GM12892 (cell line): Measurements from ENCODE around the gene TRIM17.

Experiments used
- DNase-seq: peaks from one replicate; pipeline ENCODE4 v3.0.0; 2011; ENCODE audit not compliant: insufficient read length
- FAIRE-seq: peaks from 2 replicates; lab custom pipeline; 2011; peaks lifted over from hg19 to GRCh38; lab: Jason Lieb, UNC
- POLR2A ChIP-seq: IDR thresholded peaks from 2 replicates; pipeline ENCODE4 v1.6.1; 2011; ENCODE audit warnings: low read depth, low read length, control low read depth
- POLR2AphosphoS5 ChIP-seq: IDR thresholded peaks from 2 replicates; pipeline ENCODE4 v1.6.1; 2011; ENCODE audit warnings: low read depth, low read length, control low read depth
- TAF1 ChIP-seq: IDR thresholded peaks from 2 replicates; pipeline ENCODE4 v1.6.1; 2011; ENCODE audit warnings: low read depth, mild to moderate bottlenecking, control low read depth, low read length, borderline replicate concordance

Gene TRIM17

DNA sequence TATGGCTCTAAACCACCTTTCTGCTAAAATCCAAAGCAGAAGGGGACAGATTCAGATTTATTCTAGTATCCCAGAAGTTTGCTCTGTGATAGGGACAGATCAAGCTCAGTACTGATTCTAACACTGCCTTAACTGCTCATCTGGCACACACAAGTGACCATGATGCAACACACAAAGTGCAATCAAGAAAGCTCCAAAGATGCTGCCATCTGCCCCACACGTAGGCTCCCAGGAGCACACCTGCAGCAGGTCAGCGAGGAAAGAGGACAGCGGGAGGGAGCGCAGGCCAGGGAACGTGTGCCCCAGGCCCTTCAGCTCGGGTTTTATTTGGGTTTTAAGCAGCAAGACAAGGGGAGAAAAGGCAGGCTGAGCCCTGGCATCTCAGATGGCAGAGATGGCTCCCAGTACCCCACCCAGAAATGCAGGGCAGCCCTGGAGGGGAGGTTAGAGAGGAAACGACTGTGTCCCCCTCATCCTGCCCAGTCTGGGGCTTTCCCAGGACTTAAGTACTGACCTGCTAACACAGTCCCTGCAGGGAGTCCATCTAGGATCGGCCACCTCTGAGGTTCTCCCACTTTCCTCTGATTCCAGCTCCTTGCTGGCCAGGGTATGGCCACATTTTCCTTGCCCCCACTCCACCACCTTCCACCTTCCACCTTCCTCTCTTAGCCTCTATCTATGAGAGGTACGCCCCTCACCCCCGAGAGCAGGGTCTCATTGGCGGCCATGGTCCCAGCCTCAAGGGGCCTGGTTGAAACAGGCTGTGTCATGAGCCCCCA is 11.3 kb downstream of the TRIM17 start:
- no peak for DNase-seq
- no peak for FAIRE-seq
- TF ChIP-seq TAF1 (no peak), POLR2A (no peak), POLR2AphosphoS5 (no peak)

DNA sequence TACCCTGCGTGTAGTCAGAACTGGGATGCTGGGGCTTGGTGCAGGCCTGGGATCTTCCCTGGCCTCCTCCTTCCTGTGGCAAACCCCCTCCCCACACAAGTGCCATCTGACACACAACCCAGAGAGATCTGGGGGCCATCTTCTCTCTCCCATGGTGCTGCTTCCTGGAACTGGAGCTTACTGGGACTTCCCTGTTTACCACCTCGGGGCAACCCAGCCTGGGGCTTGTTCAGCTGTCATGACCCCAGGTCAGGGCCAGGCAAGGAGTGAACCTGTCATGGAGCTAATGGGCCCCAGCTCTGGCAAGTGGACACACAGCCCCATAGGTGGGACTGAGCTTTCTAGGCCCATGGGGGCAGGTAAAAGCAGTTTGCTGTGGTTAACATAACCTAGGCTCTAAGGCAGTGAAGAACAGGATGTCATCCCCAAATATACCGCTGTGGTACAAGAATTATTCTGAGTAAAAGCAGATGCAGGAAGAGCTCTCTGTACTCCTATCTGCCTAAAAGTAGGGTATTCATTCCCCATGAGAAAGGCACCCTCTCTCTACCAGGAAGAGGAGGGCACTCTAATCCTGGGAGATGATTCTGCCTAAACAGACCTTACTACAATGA is 12.4 kb downstream of the TRIM17 start:
- DNase-seq = no peak
- no peak for FAIRE-seq

DNA sequence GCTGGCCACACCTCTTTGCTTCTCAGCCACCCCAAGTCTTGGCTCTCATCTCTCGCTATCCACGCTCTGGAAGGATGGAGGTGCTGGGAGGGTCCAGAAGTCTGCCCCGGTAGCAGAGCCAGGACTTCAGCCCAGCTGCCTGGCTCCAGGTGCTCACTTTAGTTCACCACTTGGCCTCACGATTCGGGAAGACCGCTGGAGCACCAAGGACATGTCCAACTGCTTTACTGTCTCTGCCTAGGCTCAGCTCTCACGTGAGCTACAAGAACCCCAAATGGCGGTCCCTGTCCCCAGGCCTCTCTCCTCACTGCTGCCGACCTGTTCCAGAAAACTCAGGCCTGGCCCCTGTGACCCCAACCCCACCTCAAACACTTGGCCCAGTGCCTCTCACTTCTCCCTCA is 13.4 kb downstream of the TRIM17 start:
- TF ChIP-seq POLR2A (no peak), TAF1 (no peak), POLR2AphosphoS5 (no peak)
- DNase-seq (no peak), FAIRE-seq (no peak)

More for the DNA sequence above, 12.4 kb downstream of the TRIM17 start:
- no peak for TF ChIP-seq POLR2A
- TF ChIP-seq POLR2AphosphoS5 = no peak
- no peak for TF ChIP-seq TAF1

DNA sequence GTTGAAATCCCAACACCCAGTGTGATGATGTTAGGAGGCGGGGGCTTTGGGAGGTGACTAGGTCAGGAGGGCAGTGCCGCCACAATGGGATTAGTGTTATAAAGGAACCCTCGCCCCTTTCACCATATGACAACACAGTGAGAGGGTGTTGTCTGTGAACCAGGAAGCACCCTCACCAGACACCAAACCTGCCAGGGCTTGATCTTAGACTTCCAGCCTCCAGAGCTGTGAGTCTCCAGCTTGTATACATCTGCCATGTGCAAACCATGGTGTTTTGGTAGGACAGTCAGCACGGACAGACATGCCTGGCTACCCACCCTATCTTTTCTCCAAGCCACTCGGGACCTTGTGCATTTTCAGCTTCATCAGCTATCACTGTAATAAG is 14.0 kb downstream of the TRIM17 start:
- DNase-seq = no peak
- no peak for FAIRE-seq
- TF ChIP-seq POLR2A (no peak), POLR2AphosphoS5 (no peak), TAF1 (no peak)

DNA sequence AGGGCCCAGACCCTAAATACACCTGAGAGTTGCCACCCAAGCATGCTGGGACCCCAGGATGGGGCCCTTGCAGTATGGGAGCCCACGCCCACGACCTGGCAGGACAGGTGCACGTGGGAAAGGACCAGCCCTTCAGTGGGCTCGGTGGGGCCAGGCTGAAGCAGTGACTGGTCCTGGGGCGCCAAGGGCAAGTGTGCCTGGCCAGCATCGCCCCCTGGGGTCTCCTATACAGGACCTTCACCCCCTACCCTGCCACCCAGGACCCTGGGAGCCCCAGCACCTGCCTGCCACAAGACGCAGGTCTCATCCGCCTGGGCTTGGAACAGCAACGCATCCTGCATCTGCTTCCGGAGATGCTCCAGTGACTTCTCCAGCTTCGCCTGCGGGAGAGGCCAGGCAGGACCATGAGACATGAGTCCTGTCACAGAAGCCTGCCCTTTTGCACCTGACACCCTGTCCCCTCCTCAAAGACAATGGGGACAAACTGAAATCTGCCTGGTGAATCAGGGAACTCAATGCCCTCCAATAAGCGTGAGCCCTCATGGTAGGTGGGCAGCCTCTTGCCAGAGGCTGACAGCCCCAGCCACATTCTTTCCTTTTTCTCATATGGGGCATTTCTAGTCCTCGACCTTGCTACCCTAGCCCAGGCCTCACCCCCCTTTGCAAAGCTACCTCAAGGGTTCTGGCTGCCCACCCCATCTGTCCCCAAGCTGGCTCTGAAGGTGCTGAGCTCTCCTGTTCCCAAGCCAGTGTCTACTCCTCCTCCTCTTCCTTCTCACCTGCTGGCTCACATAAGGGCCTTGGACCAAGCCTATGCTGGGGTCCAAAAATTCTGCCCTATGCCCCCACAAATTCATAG is 14.7 kb downstream of the TRIM17 start:
- DNase-seq = no peak
- no peak for TF ChIP-seq TAF1
- no peak; the same call in 1 of the 2 replicates for TF ChIP-seq POLR2A
- no peak for TF ChIP-seq POLR2AphosphoS5
- no peak for FAIRE-seq

DNA sequence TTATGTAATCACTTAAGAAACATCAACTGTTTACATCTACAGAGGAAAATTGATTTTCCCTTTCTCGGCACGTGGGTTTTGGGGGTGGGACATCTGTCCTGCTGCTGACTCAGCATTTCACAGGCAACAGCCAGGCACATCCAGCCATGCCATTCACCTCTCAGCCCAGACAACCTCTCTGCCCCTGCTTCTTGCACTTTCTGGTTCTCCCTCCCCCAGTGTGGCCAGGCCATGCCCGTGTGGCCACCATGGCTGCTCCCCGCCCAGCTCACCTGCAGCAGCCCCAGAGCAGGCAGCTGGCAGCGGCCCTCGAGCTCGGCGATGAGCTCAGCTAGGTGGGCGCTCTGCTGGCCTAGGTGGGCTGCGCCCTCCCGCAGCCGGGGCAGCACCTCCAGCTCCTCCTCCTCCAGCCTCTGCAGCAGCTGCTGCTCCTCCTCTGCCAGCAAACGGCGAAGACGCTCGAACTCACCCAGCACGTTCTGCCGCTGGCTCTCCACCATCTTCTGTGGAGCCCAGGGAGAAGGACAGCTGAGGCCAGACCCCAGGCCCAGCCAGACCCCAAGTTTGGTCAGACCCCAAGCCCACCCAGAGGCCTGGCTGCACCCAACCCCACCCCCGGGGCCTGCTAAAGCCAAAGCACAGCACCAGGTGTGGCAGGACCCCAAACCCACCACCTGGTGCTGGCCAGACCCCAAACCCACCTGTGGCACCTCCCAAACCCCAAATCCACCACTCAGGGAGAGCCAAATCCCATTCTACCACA is 15.8 kb downstream of the TRIM17 start:
- FAIRE-seq (no peak), DNase-seq (no peak)
- TF ChIP-seq TAF1 (no peak), POLR2AphosphoS5 (no peak), POLR2A (no peak)

DNA sequence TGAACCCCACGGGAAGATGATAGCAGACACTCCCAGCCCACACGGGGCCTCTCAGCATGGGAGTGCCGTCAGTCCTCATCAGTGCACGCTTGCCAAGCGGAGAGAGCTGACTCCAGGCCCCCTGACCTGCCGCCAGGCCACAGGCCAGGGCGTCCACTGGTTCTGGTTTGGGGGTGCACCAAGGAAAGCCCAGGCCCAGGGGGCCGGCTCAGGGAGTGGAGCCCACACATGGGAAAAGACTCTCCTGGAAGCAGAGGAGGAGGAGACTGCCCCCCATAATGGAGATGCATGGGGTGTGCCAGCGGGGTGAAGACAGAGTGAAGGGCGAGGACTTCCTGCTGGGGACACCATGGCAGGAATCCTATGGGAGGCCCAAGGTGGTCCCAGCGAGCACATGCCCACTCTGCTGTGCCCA is 16.4 kb downstream of the TRIM17 start:
- no peak for DNase-seq
- TF ChIP-seq TAF1 (no peak), POLR2A (no peak), POLR2AphosphoS5 (no peak)
- FAIRE-seq = no peak

DNA sequence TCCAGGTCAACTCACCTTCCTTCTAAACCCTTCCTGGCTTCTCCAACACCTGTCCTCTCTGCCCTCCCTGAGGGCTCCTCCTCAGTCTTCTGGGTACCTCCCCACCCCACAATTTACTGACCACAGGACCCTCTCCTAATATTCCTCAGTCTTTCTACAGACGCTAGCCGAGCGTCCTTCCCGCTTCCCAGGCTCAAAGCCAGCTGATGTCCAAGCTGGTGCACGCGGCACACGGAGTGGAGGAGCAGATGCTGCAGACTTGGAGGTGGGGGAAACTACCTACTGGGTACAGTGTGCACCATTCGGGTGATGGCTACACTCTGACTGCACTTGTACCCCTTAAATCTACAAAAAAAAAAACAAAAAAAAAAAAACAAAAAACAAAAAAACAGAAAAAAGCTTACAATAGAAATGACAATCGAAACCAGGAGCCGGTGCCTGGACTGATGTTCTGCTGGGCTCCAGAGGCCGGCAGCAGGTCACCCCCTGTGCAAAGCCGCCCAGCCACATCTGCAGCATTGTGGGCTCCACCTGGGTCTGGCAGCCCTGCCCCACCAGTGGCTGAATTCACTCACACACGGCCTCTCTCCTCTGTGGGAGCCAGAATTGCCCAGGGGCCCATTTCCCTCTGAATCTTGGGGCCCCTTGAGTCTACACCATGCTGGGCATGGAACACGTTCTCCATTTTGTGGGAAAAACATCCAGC is 17.0 kb downstream of the TRIM17 start:
- FAIRE-seq = no peak
- TF ChIP-seq POLR2AphosphoS5 (no peak), TAF1 (no peak), POLR2A (no peak)
- no peak for DNase-seq

DNA sequence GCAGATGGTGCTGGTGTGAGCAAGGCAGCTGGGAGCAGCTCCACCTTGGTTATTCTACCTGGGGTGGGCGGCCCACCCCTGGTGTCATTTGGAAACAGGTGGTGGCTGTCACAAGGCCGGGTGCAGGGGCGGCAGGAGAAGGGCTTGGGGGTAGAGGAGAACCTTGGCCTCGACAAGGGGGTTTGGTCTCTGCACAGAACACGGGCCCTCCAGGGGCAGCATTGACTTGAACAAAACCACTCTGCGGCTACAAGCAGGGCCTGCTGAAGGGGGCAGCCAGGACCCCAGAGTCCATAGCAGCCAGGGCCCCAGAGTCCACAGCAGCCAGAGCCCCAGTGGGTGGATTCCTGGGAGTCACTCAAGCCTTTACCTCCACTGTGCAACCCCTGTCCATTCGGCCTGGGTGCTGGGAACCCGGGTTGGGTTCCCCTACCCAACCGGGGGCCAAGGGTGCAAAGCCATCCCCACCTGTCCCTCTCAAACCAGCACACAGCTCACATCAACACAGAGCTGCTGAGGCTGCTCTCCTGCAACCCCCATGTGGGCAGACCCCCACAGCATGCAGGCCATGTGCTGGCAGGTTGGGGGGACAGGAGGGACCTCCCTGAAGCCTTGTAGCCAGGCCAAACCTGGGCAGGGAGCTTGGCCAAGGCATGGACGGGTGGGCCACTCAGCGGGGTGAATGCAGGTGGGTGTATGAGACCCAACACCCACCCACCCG is 17.8 kb downstream of the TRIM17 start:
- FAIRE-seq (no peak), DNase-seq (no peak)
- TF ChIP-seq POLR2A (no peak), TAF1 (no peak), POLR2AphosphoS5 (no peak)
